Muscle layer of colon (tissue), 2 donors: ENCODE data around the gene E4F1.

ENCODE experiments used
- H3K27ac ChIP-seq: one replicate; pipeline ENCODE4 v1.7.0; 2013; ENCODE audit warnings: low read depth, mild to moderate bottlenecking, low read length, moderate library complexity
- H3K27me3 ChIP-seq, 2 donors: one replicate each; pipeline ENCODE4 v1.7.0; 2013; ENCODE audit warnings: low read length in 2 of 2, mild to moderate bottlenecking in 2 of 2; ENCODE audit not compliant: insufficient read depth in 2 of 2, control insufficient read depth in 1 of 2
- H3K36me3 ChIP-seq: one replicate; pipeline ENCODE4 v1.7.0; 2013; ENCODE audit warnings: mild to moderate bottlenecking, low read length; ENCODE audit not compliant: insufficient read depth
- H3K4me1 ChIP-seq: one replicate; pipeline ENCODE4 v1.7.0; 2013; ENCODE audit warnings: mild to moderate bottlenecking, low read length; ENCODE audit not compliant: insufficient read depth
- H3K4me3 ChIP-seq, 2 donors: one replicate each; pipeline ENCODE4 v1.7.0; 2013; ENCODE audit warnings: low read length in 2 of 2, low read depth in 1 of 2, mild to moderate bottlenecking in 1 of 2, moderate library complexity in 1 of 2
- H3K9ac ChIP-seq: one replicate; pipeline ENCODE4 v1.7.0; 2013; ENCODE audit warnings: low read length
- H3K9me3 ChIP-seq: one replicate; pipeline ENCODE4 v1.7.0; 2013; ENCODE audit warnings: mild to moderate bottlenecking, low read length
- donor health status: abdominal sarcoma.
- donor health status: Adenocarcinoma of cecum.

Gene E4F1

GRCh38 chr16:2226918-2227317 is 3.5 kb downstream of the E4F1 start:
- Histone ChIP-seq H3K9ac (no peak overlapping the region), H3K36me3 (peaks cover 25% of the 10 kb centered on the region), H3K4me3 (no peak overlapping the region), H3K4me1 (peaks cover 21% of the 10 kb centered on the region), H3K9me3 (no peaks in the 10 kb centered on the region), H3K27ac (no peak overlapping the region), H3K27me3 (no peaks in the 10 kb centered on the region)

DNA sequence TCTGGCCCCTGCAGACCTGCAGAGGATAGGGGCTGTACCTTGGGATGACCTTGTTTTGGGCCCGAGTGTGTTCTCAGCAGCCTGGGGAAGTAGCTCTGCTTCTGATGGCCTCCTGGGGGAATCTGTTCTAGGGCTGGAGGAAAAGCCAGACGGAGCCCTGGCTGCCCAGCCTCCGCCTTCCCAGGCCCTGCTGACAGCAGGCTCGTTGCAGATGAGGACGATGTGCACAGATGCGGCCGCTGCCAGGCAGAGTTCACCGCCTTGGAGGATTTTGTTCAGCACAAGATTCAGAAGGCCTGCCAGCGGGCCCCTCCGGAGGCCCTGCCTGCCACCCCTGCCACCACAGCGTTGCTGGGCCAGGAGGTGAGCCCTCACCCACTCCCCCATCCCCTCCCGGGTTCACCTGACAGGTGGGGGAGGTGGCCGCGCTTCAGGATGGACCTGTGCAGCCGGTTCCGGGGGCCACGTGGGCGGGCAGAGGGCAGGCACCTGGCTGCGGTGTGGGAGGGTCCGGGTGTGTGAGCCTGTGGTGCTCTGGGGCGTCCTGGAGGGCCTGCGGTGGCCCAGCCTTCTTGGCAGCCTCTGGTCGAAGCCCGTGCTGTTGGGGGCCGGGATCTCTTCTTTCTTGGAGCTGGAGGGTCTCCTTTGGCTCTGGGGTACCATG is 4.9 kb downstream of the E4F1 start:
- Histone ChIP-seq H3K4me3 (no peak overlapping the region), H3K27me3 (peaks cover 0 to 8% of the 10 kb centered on the region in 2 donors), H3K9ac (no peak overlapping the region), H3K4me1 (peaks cover 21% of the 10 kb centered on the region), H3K27ac (no peak overlapping the region), H3K9me3 (no peaks in the 10 kb centered on the region), H3K36me3 (peaks cover 38% of the 10 kb centered on the region)

DNA sequence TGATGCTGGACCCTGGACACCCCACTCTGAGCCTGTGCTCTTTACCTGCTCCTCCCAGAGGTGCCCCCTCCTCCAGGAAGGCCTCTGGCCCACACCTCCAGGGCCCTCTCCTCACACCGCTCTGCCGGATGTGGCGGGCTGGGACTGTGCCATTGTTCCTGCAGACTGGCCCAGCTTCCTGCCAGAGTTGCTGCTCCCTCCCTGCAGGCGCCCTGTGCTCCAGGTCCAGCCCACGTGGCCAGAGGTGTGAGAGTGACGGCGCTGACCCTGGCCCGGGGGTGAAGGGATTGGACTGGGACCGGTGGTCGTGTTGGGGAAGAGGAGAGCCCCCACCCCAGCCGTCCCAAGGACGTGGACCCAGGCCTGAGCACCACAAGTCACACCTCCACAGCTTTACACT is 5.7 kb downstream of the E4F1 start:
- Histone ChIP-seq H3K27me3 (peaks cover 0 to 15% of the 10 kb centered on the region in 2 donors), H3K4me3 (no peak overlapping the region), H3K36me3 (peaks cover 46% of the 10 kb centered on the region)

DNA sequence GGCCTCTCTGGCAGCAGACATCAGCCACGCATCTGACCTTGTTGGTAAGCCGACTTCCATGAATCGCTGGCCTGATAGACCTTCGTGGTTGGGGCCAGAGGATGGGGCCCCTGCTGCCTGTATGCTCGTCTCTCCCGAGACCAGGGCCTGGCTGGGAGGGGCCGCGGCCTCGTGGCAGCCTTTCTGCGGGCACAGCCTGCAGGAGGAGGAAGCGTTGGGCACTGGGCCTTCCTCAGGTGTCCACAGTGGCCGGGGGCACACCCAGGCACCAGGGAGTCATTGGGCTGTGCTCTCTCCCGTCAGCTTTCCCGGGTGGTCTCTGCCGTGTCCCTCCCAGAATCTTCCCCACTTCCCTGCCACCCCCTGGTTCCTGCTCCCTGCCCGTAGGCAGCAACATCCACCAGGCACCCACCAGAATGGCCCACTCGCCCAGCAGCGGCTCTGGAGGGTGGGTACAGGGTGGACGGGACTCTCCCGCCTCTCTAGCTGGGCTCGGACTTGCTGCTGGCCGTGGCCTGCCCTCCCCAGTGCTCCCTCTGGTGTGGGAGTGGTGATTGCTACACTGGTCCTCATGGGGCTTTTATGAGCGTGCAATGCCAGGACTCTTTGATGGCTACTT is 6.3 kb downstream of the E4F1 start:
- Histone ChIP-seq H3K27ac (no peak overlapping the region), H3K36me3 (peaks cover 49% of the 10 kb centered on the region), H3K9me3 (no peaks in the 10 kb centered on the region)

More for the DNA sequence above, 5.7 kb downstream of the E4F1 start:
- H3K4me1 ChIP-seq, result peaks cover 20% of the 10 kb centered on the region
- no peak overlapping the region for H3K9ac ChIP-seq
- H3K27ac ChIP-seq, result no peak overlapping the region
- H3K9me3 ChIP-seq, result no peaks in the 10 kb centered on the region

GRCh38 chr16:2230376-2230775 is 7.0 kb downstream of the E4F1 start:
- peaks cover 56% of the 10 kb centered on the region for H3K36me3 ChIP-seq
- H3K27me3 ChIP-seq, result peaks cover 0 to 15% of the 10 kb centered on the region in 2 donors
- H3K9me3 ChIP-seq, result no peaks in the 10 kb centered on the region
- H3K4me1 ChIP-seq, result peaks cover 8% of the 10 kb centered on the region
- H3K9ac ChIP-seq, result no peak overlapping the region
- H3K27ac ChIP-seq, result no peak overlapping the region
- H3K4me3 ChIP-seq, result no peak overlapping the region

More for the DNA sequence above, 6.3 kb downstream of the E4F1 start:
- Histone ChIP-seq H3K4me3 (no peak overlapping the region), H3K4me1 (peaks cover 14% of the 10 kb centered on the region), H3K27me3 (peaks cover 0 to 15% of the 10 kb centered on the region in 2 donors), H3K9ac (no peak overlapping the region)

DNA sequence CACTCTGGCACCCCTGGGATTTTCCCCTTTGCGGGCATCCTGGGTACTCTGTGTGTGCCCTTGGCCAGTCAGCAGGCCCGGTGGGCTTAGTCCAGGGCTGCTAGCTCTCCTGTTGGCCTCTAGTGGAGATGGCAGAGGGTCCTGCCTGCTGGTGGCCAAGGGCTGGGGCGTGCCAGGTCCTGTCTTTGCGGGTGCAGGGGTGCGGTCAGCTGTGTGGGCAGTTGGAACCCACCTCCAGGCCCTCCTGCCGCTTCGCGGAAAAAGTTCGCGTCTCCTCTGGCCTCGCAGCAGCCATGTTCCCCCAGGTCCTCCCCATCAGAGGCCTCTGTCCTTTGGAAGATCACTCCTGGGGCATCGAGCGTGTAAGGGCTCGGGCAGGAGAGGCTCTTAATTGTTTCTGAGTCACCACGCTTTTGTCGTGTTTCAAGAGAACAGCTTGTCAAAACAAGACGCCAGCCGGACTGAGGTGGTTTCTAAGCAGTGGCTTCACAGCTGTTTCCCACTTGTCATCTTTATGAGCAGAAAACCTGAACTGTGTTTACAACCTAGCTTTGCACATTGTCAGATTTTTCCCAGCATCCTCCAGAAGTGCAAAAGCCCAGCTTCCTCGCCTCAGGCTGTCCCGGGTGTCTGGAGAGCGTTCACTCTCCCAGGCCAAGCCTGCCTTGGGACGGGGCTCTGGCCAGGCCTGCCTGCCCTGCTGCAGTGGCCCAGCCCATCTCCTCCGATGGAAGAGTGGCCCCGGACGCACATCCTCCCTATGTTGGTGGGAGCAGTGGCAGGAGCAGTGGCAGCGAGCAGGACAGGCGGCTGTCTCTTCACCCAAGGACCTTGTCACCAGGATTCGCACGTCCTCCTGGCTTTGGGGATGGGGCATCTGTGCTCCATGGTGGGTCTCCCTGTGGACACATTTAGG is 7.9 kb downstream of the E4F1 start:
- peaks cover 5 to 22% of the 10 kb centered on the region in 2 donors for H3K27me3 ChIP-seq
- no peak overlapping the region for H3K9ac ChIP-seq
- H3K4me3 ChIP-seq, result no peak overlapping the region
- H3K9me3 ChIP-seq, result no peaks in the 10 kb centered on the region
- no peak overlapping the region for H3K27ac ChIP-seq
- H3K36me3 ChIP-seq, result peaks cover 59% of the 10 kb centered on the region
- H3K4me1 ChIP-seq, result peaks cover 8% of the 10 kb centered on the region

GRCh38 chr16:2232094-2232990 is 9.0 kb downstream of the E4F1 start:
- Histone ChIP-seq H3K27ac (no peak overlapping the region), H3K9ac (no peak overlapping the region), H3K9me3 (no peaks in the 10 kb centered on the region), H3K4me1 (peaks cover 12% of the 10 kb centered on the region), H3K36me3 (peaks cover 59% of the 10 kb centered on the region), H3K4me3 (no peak overlapping the region), H3K27me3 (peaks cover 8 to 33% of the 10 kb centered on the region in 2 donors)

DNA sequence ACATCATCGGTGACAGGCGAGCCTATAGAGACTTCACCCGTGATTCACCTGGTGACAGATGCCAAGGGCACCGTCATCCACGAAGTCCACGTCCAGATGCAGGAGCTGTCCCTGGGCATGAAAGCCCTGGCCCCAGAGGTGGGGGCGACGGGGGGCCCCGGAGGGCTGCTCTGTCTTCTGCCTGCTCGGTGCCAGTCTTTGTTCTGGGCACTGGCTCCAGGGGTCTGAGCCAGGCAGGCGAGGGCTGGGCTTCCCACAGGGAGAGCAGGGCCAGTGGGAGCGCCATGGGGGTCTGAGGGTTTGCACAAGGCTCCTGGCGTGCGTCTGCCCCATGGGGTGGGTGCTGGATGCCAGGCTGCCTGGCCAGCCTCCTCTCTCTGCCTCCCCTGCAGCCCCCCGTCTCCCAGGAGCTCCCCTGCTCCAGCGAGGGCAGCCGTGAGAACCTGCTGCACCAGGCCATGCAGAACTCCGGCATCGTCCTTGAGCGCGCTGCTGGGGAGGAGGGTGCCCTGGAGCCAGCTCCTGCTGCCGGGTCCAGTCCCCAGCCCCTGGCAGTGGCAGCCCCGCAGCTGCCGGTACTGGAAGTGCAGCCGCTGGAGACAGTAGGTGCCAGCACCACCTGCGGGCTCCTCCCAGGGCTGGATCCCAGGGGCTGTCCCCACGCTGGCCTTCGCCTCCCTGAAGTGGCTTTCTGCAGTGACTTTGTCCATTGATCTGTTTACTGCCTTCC is 9.8 kb downstream of the E4F1 start:
- no peak overlapping the region for H3K27ac ChIP-seq
- peaks cover 8 to 42% of the 10 kb centered on the region in 2 donors for H3K27me3 ChIP-seq
- H3K4me1 ChIP-seq, result peaks cover 12% of the 10 kb centered on the region
- H3K9ac ChIP-seq, result no peak overlapping the region
- H3K36me3 ChIP-seq, result peaks cover 59% of the 10 kb centered on the region
- no peak overlapping the region for H3K4me3 ChIP-seq
- no peaks in the 10 kb centered on the region for H3K9me3 ChIP-seq

GRCh38 chr16:2233872-2234812 is 10.8 kb downstream of the E4F1 start:
- Histone ChIP-seq H3K9ac (no peak overlapping the region), H3K9me3 (no peaks in the 10 kb centered on the region), H3K4me1 (peaks cover 12% of the 10 kb centered on the region), H3K36me3 (peaks cover 53% of the 10 kb centered on the region), H3K27ac (no peak overlapping the region), H3K4me3 (no peak overlapping the region), H3K27me3 (peaks cover 8 to 45% of the 10 kb centered on the region in 2 donors)
